NCI-H774 (cell line): ENCODE results near the gene SPINT2.
A peak's percentile ranks its signal among the peaks of the same experiment; 100 is the strongest.
"Not testable (repeated sequence)": the region's sequence is repeated elsewhere in the genome, so short reads cannot be mapped to it uniquely, and the experiment has no call there.

Experiments used
- DNase-seq: peaks from one replicate; lab custom pipeline; 2025; lab: John Stamatoyannopoulos, UW

Gene SPINT2

GRCh38 chr19:38239816-38240215 lies 24.6 kb upstream of the SPINT2 start:
- no peak for DNase-seq

- no peak for DNase-seq
These were observed 21.1 kb upstream of the SPINT2 start for GRCh38 chr19:38243279-38243673.

GRCh38 chr19:38245826-38246498 lies 18.4 kb upstream of the SPINT2 start:
- no peak for DNase-seq

GRCh38 chr19:38247126-38247525 lies 17.2 kb upstream of the SPINT2 start:
- no peak for DNase-seq

GRCh38 chr19:38247734-38248268 lies 16.6 kb upstream of the SPINT2 start:
- DNase-seq, result no peak

- no peak for DNase-seq
These were observed 16.0 kb upstream of the SPINT2 start for GRCh38 chr19:38248421-38248820.

- DNase-seq, result no peak
These were observed 13.9 kb upstream of the SPINT2 start for GRCh38 chr19:38250428-38250820.

GRCh38 chr19:38250821-38251563 lies 13.4 kb upstream of the SPINT2 start:
- no peak for DNase-seq

- DNase-seq, result no peak
These were observed 12.8 kb upstream of the SPINT2 start for GRCh38 chr19:38251564-38252051.

GRCh38 chr19:38252385-38252784 lies 12.0 kb upstream of the SPINT2 start:
- no peak for DNase-seq

- no peak for DNase-seq
These were observed 11.3 kb upstream of the SPINT2 start for GRCh38 chr19:38252941-38253691.

GRCh38 chr19:38253788-38254187 lies 10.6 kb upstream of the SPINT2 start:
- DNase-seq, result no peak

- no peak for DNase-seq
These were observed 8.9 kb upstream of the SPINT2 start for GRCh38 chr19:38255383-38256014.

- DNase-seq, result not testable (repeated sequence)
These were observed 2.4 kb upstream of the SPINT2 start for GRCh38 chr19:38261942-38262341.

- DNase-seq, result no peak
These were observed 1.6 kb upstream of the SPINT2 start for GRCh38 chr19:38262585-38263268.

- peak; percentile 94 for DNase-seq
These were observed 486 bp upstream of the SPINT2 start for GRCh38 chr19:38263689-38264485.

- DNase-seq, result no peak
These were observed 964 bp downstream of the SPINT2 start for GRCh38 chr19:38265213-38265861.

- no peak for DNase-seq
These were observed 1.6 kb downstream of the SPINT2 start for GRCh38 chr19:38265921-38266429.

- no peak for DNase-seq
These were observed 2.7 kb downstream of the SPINT2 start for GRCh38 chr19:38266981-38267597.
